Central memory CD4-positive, alpha-beta T cell (primary cell): Measurements from ENCODE around the gene LUC7L2.
A peak's percentile ranks its signal among the peaks of the same experiment; 100 is the strongest.
"Not testable (repeated sequence)": the region's sequence is repeated elsewhere in the genome, so short reads cannot be mapped to it uniquely, and the experiment has no call there.

Experiments
- DNase-seq: peaks from one replicate; pipeline ENCODE4 v3.0.0; 2022

LUC7L2 gene

DNA sequence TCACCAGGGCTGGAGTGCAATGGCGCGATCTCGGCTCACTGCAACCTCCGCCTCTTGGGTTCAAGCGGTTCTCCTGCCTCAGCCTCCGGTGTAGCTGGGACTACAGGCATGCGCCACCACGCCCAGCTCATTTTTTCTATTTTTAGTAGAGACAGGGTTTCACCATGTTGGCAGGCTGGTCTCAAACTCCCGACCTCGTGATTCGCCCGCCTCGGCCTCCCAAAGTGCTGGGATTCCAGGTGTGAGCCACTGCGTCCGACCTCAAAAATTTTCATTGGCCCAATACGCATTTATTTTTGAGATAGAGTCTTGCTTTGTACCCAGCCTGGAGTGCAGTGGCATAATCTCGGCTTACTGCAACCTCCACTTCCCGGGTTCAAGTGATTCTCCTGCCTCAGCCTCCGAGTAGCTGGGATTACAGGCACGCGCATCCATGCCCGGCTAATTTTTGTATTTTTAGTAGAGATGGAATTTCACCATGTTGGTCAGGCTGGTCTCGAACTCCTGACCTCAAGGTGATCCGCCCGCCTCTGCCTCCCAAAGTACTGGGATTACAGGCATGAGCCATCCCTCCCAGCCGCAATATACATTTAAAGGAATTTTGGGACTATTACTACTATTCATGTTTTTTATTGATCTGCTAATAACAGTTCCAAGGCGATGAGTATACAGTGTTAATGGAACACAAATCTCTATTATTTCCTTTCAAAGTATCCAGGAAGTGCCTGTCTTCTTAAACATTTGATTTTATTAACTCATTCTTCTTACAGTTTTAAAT lies 1.8 kb upstream of the LUC7L2 start:
- DNase-seq, result not testable (repeated sequence)

DNA sequence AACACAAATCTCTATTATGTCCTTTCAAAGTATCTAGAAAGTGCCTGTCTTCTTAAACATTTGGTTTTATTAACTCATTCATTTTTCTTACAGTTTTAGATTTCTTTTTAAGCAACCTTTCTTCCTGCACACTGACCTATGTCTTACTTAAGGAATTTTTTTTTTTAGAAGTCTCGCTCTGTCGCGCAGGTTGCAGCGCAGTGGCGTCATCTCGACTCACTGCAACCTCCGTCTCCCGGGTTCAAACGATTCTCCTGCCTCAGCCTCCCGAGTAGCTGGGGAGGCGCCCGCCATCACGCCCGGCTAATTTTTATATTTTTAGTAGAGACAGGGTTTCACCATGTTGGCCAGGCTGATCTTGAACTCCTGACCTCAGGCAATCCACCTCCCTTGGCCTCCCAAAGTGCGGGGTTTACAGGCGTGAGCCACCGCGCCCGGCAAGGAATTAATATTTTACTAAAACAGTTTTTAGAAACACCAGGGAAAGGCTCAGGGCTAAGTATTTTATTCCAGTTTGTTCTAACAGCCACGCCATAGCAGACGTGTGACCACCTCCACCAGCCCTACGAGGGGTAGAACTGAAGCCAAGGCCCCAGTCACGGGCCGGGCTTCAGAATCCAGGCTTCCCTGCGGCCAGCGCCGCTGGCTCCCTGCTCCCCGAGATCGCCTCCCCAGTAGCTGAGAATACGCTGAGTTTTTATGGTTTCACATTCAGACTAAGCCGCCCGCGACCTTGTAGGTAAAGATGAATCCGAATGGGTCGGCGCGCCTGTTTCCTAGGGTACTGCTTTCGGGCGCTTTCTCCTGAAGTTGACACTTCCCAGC lies 941 bp upstream of the LUC7L2 start:
- DNase-seq, result peak; percentile 27

DNA sequence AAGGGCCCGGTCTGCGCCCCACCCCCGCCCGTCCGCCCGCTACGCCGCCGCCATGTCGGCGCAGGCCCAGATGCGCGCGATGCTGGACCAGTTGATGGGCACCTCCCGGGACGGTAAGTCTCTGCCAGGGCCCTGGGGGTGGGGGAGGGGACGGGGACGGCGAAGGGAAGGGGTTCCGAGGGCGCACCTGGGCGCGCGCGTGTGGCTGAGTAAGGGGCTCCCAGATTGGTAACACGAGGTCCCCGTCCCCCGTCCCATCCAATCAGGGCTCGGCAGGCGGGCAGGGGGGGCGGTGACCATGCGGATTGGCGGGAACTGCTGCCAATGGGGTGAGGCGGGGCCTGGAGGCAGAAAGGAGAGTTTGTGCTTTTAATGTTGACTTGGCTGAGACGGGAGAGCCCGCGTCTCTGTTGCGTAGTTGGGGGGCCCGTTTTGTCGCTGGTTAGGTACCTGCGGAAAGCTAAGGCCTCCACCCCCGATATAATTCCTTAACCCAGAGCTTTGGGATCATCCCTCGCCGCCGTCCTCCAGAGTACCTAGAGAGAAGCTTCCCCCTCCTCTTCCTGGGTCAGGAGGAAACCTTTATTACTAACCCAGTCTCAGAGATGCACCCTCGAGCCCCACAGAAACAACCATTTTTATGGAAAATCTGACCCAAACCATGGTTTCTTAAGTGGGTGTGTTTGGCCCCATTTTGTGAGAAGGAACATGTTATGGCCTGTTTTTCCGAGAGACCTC lies 685 bp downstream of the LUC7L2 start:
- peak; percentile 97 for DNase-seq

DNA sequence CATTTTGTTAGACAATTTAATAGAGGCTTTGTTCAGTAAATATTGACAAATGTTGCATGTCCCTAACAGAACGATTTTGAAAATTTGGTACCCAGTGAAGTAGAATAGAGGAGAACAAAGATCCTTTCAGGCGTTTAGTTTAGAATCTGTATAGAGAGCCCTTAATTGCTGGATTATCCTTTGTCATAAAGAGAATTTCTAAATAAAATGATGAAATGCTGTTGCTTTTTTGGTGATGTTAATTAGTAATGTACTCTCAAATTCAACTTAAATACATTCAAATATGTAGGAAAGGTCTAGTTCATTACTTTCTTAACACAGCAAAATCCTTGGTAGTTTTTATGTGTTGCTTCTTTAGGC lies 1.2 kb downstream of the LUC7L2 start:
- no peak for DNase-seq

- no peak for DNase-seq
Observed at GRCh38 chr7:139361523-139361922, 1.8 kb downstream of the LUC7L2 start.

DNA sequence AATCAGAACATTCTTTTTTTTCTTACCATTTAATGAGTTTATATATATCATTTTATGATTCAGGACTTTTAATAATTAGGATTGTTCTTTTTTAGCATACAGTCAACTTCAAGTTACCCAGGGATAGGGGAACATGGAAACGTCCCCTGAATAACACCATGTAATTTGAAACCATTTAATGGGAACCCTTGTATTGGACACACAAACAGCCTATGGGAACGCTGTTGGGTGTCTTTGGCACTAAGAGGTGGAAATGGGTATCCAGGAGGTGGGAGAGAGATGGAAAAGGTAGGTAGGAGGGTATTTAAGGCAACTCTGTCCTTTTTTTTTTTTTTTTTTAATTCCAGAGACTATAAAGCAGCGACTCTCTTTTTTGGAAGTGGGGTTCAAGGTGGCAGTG lies 2.6 kb downstream of the LUC7L2 start:
- no peak for DNase-seq

DNA sequence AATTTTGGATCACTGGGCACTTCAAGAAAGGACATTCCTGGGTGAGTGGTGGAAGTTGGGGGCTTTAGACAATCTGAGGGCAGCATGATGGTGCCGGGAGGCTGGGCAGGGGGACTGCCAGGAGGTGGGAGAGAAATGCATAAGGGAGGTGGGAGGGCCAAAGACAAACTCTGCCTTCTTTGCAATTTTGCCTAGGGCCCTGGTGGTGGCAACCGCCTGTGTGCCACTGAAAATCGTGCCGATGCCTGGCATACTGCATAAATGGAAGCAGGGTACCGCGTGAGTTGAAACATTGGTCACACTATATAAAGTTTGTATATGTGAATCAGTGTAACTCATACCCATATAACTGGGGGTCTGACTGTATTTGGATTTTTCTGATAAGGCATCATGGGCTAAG lies 3.3 kb downstream of the LUC7L2 start:
- no peak for DNase-seq

DNA sequence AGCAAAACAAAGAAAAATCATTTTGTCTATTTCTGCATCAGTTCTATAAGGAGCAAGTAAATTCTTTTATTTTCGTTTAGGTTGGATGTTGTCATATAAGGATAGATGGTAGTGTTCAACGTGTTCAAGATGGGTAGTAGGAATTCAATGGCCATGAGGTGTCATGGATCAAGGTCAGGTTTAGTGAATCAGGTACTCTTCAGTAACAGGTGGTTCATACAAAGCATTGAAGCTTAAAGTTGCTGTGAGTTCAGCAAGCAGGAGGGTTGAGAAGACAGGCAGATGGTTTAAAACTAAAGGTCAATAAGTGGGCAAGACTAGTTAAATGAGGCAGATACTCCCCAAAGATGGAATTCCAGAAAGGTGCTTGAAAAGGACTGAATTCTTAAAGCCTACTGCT lies 5.6 kb downstream of the LUC7L2 start:
- no peak for DNase-seq

GRCh38 chr7:139366400-139366799 lies 6.7 kb downstream of the LUC7L2 start:
- DNase-seq, result no peak

GRCh38 chr7:139367438-139368155 lies 7.9 kb downstream of the LUC7L2 start:
- no peak for DNase-seq

DNA sequence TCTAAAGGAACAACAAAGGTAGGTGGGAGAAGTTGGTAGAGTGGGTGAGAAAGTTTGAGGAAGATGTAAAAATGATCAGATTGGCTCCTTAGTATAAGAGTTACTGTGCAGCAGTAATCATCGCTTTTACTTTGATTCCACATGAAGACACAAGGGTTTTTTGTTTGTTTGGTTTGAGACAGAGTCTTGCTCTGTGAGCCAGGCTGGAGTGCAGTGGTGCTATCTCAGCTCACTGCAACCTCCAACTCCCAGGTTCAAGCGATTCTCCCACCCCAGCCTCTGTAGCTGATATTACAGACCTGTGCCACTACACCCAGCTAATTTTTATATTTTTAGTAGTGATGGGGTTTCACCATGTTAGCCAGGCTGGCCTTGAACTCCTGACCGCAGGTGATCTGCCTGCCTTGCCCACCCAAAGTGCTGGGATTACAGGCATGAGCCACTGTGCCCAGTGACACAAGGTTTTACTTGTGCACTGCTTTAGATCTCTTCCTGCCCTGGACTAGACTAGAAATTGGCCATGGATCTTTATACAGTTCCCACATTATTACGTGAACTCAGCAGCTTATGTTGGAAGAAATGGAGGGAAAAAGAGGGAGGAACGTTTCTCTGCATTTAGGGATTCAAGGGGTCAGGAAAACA lies 10.7 kb downstream of the LUC7L2 start:
- DNase-seq, result no peak

DNA sequence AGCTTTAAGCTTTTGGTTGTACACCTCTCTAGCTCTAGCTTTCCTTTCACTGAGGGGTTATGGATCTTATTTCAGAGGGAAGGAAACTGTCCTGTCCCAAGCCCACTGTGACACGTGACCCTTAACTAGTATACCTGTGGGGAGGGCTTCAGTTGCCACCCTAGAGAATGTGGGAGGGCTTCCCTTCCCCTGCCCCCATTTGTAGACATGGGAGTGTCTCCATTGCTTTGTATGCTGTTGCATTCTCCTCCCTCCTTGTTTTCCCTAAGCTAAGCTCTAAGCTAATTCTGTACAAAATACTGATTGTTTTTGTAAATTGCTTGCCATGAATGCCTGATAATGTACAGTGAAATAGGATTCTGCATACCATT lies 11.2 kb downstream of the LUC7L2 start:
- no peak for DNase-seq

GRCh38 chr7:139374246-139374645 lies 14.6 kb downstream of the LUC7L2 start:
- no peak for DNase-seq

- no peak for DNase-seq
Observed at GRCh38 chr7:139382439-139382838, 22.7 kb downstream of the LUC7L2 start.

GRCh38 chr7:139384611-139385010 lies 24.9 kb downstream of the LUC7L2 start:
- DNase-seq, result no peak

GRCh38 chr7:139387594-139387993 lies 27.9 kb downstream of the LUC7L2 start:
- no peak for DNase-seq

DNA sequence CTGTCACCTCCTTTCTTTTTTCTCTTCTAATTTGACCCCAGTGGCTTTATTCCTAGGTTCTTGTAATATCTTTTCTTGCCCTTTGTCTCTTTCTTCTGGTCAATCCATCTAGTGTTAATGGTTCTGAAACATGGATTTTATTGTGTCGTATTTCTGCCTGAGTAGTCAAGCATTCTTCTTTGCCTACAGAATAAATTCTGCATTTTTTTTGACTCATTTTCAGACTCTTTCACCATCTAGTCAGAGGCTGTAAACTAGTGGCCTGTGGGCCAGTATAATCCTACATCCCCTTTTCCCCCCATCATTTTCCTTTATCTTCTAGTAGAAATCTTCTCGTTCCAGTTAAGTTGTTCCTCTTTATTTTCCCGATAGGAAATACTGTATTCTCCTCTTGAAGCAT lies 29.4 kb downstream of the LUC7L2 start:
- no peak for DNase-seq

DNA sequence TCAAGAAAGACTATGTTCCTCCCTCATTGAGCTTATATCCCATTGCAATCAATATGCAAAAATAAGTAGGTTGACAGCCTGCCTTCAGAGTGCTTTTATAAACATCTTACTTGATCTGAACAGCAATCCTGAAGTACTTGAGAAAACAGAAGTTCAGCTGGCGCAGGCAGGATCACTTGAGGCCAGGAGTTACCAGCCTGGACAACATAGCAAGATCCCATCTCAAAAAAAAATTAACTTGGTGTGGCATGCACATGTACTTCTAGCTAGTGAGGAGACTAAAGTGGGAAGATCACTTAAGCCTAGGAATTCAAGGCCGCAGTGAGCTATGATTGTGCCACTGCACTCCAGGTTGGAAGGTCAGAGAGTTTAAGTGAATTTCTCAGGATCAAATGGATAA lies 30.1 kb downstream of the LUC7L2 start:
- no peak for DNase-seq

DNA sequence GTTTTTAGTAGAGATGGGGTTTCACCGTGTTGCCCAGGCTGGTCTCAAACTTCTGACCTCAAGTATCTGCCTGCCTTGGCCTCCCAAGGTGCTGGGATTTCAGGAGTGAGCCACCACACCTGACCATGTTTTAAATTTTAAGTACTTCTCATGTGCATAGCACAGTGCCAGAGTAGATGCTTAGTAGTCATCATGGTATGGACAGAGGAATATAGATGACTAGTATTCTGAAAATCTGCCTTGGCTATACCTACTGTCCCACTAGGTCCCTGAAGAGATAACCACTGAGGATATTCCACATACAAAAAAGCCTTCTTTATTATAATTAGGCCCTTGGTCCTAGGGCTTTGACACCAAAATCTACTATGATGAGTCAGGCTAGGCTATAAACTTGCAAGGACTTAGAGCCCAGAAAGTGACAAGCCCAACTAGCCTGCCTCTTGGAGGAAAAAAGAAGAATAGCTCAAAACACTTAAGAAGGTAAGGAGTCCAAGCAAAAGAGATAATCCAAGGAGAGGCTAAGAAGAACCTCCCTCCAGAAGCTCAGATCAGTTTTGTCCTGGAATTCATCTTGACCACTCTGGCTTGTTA lies 34.0 kb downstream of the LUC7L2 start:
- DNase-seq, result no peak

- peak; percentile 33 for DNase-seq
Observed at GRCh38 chr7:139394540-139394939, 34.8 kb downstream of the LUC7L2 start.

DNA sequence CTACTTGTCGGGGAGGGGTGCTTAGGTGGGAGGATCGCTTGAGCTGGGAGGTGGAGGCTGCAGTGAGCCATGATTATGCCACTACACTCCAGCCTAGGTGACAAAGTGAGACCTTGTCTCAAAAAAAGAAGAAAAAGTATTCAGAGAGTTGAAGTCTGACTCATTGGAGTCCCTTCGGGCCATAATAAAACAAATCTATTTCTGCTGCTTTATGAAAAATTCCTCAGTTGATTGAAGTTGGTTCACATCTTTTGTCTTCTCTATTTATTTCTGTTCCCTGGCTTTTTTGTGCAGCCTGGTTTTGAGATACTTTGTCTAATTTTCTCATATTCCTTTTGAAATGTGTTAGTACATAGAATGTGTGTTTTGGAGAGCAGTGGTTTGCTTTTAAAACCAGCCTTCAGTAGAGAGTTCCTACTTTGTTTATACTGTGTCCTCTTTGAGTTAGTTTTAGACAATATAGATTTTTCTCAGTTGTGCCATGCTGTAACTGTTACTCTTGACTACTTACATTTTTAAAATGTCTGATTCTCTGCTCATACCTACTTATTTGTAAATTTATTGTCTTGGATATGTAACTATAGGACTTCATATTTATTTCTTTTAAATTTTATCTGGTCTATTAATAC lies 36.7 kb downstream of the LUC7L2 start:
- no peak for DNase-seq

GRCh38 chr7:139397192-139397591 lies 37.5 kb downstream of the LUC7L2 start:
- DNase-seq, result no peak
